SK-N-SH (cell line): ENCODE data around the gene NEUROG3. TPM values are rescaled to one million over a fixed set of nuclear protein-coding genes. Genes with fewer than 3 reads are reported as not detected.

ENCODE experiments used
- CTCF ChIA-PET: fragments of 300-600, 350-600 bp; formaldehyde crosslinking; extraction: SDS; loops from one replicate; lab custom pipeline; 2021; lab: Yijun Ruan, JAX
- POLR2A ChIA-PET: fragments of 350-600 bp; sonication (Branson Sonifier 250); formaldehyde crosslinking; extraction: SDS; loops from one replicate; lab custom pipeline; 2020; ENCODE audit warnings: antibody characterized with exemption, inconsistent platforms; lab: Yijun Ruan, JAX
- DNase-seq: peaks from one replicate; pipeline ENCODE4 v3.0.0; 2012
- H2AFZ ChIP-seq: fragments of 200-600 bp; sonication (generic); 2 replicates; pipeline ENCODE4 v1.8.1; 2016; ENCODE audit warnings: antibody characterized with exemption, mild to moderate bottlenecking, low read depth
- H3F3A ChIP-seq: fragments of 200-600 bp; sonication (generic); replicated peaks from 2 replicates; pipeline ENCODE3; 2016; ENCODE audit warnings: antibody characterized with exemption, mild to moderate bottlenecking; ENCODE audit not compliant: insufficient read depth
- H3K27ac ChIP-seq, 2 experiments: fragments of 200-500 bp in 1 of 2; fragments of 200-600 bp in 1 of 2; sonication (Bioruptor generic) in 1 of 2; sonication (generic), shearing (Covaris generic) in 1 of 2; 2 replicates each; pipeline versions ENCODE4 v1.5.1 to v1.6.1; 2014 to 2016; ENCODE audit warnings: low read depth in 2 of 2, inconsistent platforms in 1 of 2, low read length in 1 of 2, mild to moderate bottlenecking in 1 of 2, mixed read lengths in 1 of 2
- H3K27me3 ChIP-seq: fragments of 200-600 bp; sonication (generic), shearing (Covaris generic); 2 replicates; pipeline ENCODE4 v1.6.1; 2016; ENCODE audit warnings: mixed run types; ENCODE audit not compliant: insufficient read depth
- H3K36me3 ChIP-seq, 2 experiments: fragments of 200-500 bp in 1 of 2; fragments of 200-600 bp in 1 of 2; sonication (Bioruptor generic) in 1 of 2; sonication (generic) in 1 of 2; replicated peaks in 1 of 2; 2 replicates each; pipeline versions ENCODE3 to v1.5.1; 2014 to 2016; ENCODE audit warnings: low read length in 1 of 2, mild to moderate bottlenecking in 1 of 2; ENCODE audit not compliant: insufficient read depth in 2 of 2, control insufficient read depth in 1 of 2
- H3K4me1 ChIP-seq, 2 experiments: fragments of 200-500 bp in 1 of 2; fragments of 200-600 bp in 1 of 2; sonication (Bioruptor generic) in 1 of 2; sonication (generic), shearing (Covaris generic) in 1 of 2; 2 replicates each; pipeline versions ENCODE4 v1.5.1 to v1.6.1; 2014 to 2016; ENCODE audit warnings: low read depth in 1 of 2, low read length in 1 of 2, mixed run types in 1 of 2; ENCODE audit not compliant: insufficient read depth in 2 of 2, control insufficient read depth in 1 of 2
- H3K4me2 ChIP-seq: fragments of 200-600 bp; sonication (generic), shearing (Covaris generic); 2 replicates; pipeline ENCODE4 v1.6.1; 2017; ENCODE audit warnings: mixed run types
- H3K4me3 ChIP-seq, 2 experiments: fragments of 200-500 bp in 1 of 2; fragments of 200-600 bp in 1 of 2; sonication (Bioruptor generic) in 1 of 2; sonication (generic), shearing (Covaris generic) in 1 of 2; 2 replicates each; pipeline versions ENCODE4 v1.5.1 to v1.8.1; 2014 to 2016; ENCODE audit warnings: low read depth in 2 of 2, inconsistent platforms in 1 of 2, low read length in 1 of 2, mild to moderate bottlenecking in 1 of 2, mixed read lengths in 1 of 2, moderate library complexity in 1 of 2
- H3K79me2 ChIP-seq: fragments of 200-600 bp; sonication (generic); 2 replicates; pipeline ENCODE4 v1.8.1; 2017; ENCODE audit warnings: mild to moderate bottlenecking; ENCODE audit not compliant: insufficient read depth
- H3K9ac ChIP-seq: fragments of 200-600 bp; sonication (generic); 2 replicates; pipeline ENCODE4 v1.6.1; 2017; ENCODE audit warnings: mixed run types
- H3K9me2 ChIP-seq: fragments of 200-600 bp; sonication (generic); 2 replicates; pipeline ENCODE4 v1.6.1; 2017; ENCODE audit warnings: mixed run types
- H3K9me3 ChIP-seq: fragments of 200-600 bp; sonication (generic); 2 replicates; pipeline ENCODE4 v1.6.1; 2017; ENCODE audit warnings: mixed run types, mild to moderate bottlenecking, moderate library complexity
- H4K20me1 ChIP-seq: fragments of 200-600 bp; sonication (generic); 2 replicates; pipeline ENCODE4 v1.6.1; 2017; ENCODE audit warnings: mild to moderate bottlenecking, mixed run types; ENCODE audit not compliant: insufficient read depth
- CHD2 ChIP-seq: fragments of 150-350 bp; IDR thresholded peaks from 2 replicates; pipeline ENCODE4 v1.6.1; 2018; ENCODE audit warnings: low read length; ENCODE audit not compliant: partially characterized antibody
- EZH2phosphoT487 ChIP-seq: fragments of 200-600 bp; sonication (generic); IDR thresholded peaks from 2 replicates; pipeline ENCODE4 v1.6.1; 2017; ENCODE audit warnings: low read depth, mixed run types, mild to moderate bottlenecking, antibody characterized with exemption, moderate library complexity, borderline replicate concordance
- FOXM1 ChIP-seq: IDR thresholded peaks from 2 replicates; pipeline ENCODE4 v1.4.0; 2012; ENCODE audit warnings: low read depth, mild to moderate bottlenecking
- GABPA ChIP-seq: IDR thresholded peaks from 2 replicates; pipeline ENCODE4 v1.4.0; 2012; ENCODE audit warnings: low read depth, mild to moderate bottlenecking
- JUND ChIP-seq: IDR thresholded peaks from 2 replicates; pipeline ENCODE4 v1.4.0; 2012
- MXI1 ChIP-seq: IDR thresholded peaks from 2 replicates; pipeline ENCODE4 v1.6.1; 2012; ENCODE audit warnings: mild to moderate bottlenecking, low read depth, low read length, improper control_type of control experiment
- NRF1 ChIP-seq: IDR thresholded peaks from 2 replicates; pipeline ENCODE4 v1.6.1; 2012; ENCODE audit warnings: low read depth, mild to moderate bottlenecking, low read length
- PBX3 ChIP-seq: IDR thresholded peaks from 2 replicates; pipeline ENCODE4; 2012
- RCOR1 ChIP-seq: fragments of 150-350 bp; IDR thresholded peaks from 2 replicates; pipeline ENCODE4 v1.6.1; 2017; ENCODE audit warnings: antibody characterized with exemption, low read length
- RXRA ChIP-seq: IDR thresholded peaks from 2 replicates; pipeline ENCODE4 v1.4.0; 2012; ENCODE audit warnings: low read depth, mild to moderate bottlenecking, borderline replicate concordance
- SIN3A ChIP-seq: IDR thresholded peaks from 2 replicates; pipeline ENCODE4 v1.6.1; 2012; ENCODE audit warnings: low read depth, mild to moderate bottlenecking, low read length, moderate library complexity, borderline replicate concordance
- SMC3 ChIP-seq: IDR thresholded peaks from 2 replicates; pipeline ENCODE4 v1.6.1; 2012; ENCODE audit warnings: low read depth, low read length, improper control_type of control experiment
- TAF1 ChIP-seq: IDR thresholded peaks from 2 replicates; pipeline ENCODE4 v1.6.1; 2012; ENCODE audit warnings: low read depth, mild to moderate bottlenecking, low read length, moderate library complexity, borderline replicate concordance
- TCF12 ChIP-seq: IDR thresholded peaks from 2 replicates; pipeline ENCODE4 v1.4.0; 2012
- YY1 ChIP-seq: IDR thresholded peaks from 2 replicates; pipeline ENCODE4 v1.4.0; 2012; ENCODE audit warnings: low read depth, mild to moderate bottlenecking
- WGBS: methylation state at CpG from one replicate; pipeline ENCODE4 v1.1.6; 2017; ENCODE audit warnings: low lambda C conversion rate; 5-methylcytosine and 5-hydroxymethylcytosine counted together
- polyA plus RNA-seq, 3 experiments: library from polyadenylated mRNA; depleted of rRNA; stranded (reverse); fragments of >200 nt; gene quantifications; 2 replicates each; pipeline ENCODE4 v1.2.3, GENCODE V29; 2012
- TF ChIP-seq, protein P1 (sequence below): IDR thresholded peaks from 2 replicates; pipeline ENCODE4 v1.4.0; 2012; ENCODE audit warnings: low read depth
- TF ChIP-seq, protein P2 (sequence below): fragments of 150-350 bp; IDR thresholded peaks from 2 replicates; pipeline ENCODE4 v1.6.1; 2017; ENCODE audit warnings: antibody characterized with exemption, low read length, low read depth, borderline replicate concordance
- TF ChIP-seq, protein P3 (sequence below): fragments of 200-600 bp; sonication (generic); IDR thresholded peaks from 2 replicates; pipeline ENCODE4 v1.6.1; 2017; ENCODE audit warnings: antibody characterized with exemption, mild to moderate bottlenecking, moderate library complexity

Gene NEUROG3
- polyA plus RNA-seq, 1 of the 3 experiments (the other 2 are of a cell fraction): not detected

- H4K20me1 ChIP-seq: no peaks in the 10 kb centered on the region
- ChIA-PET POLR2A (no interaction called here), CTCF (interaction anchor here (1.8 kb wide), 2 partner anchors 18 to 105 kb away, joined by 5 to 7 read pairs; no protein-coding TSS in a partner anchor)
- H3K9me2 ChIP-seq: no peaks in the 10 kb centered on the region
- no peaks in the 10 kb centered on the region for H3K79me2 ChIP-seq
- H3K9ac ChIP-seq: no peak overlapping the region
- DNase-seq: no peak
- no peaks in the 10 kb centered on the region for H3F3A ChIP-seq
- WGBS: 11% methylated on average over 3 of the region's 5 CpGs
- no peak overlapping the region for H3K4me3 ChIP-seq
- H3K4me1 ChIP-seq: no peaks in the 10 kb centered on the region
- no peaks in the 10 kb centered on the region for H3K9me3 ChIP-seq
- H3K27me3 ChIP-seq: peaks cover 23% of the 10 kb centered on the region; the same call in 1 of the 2 replicates
- TF ChIP-seq RCOR1 (no peak), PBX3 (no peak), GABPA (no peak), SMC3 (no peak), SIN3A (no peak), TCF12 (no peak), NRF1 (no peak), EZH2phosphoT487 (no peak), JUND (no peak), MXI1 (no peak), RXRA (no peak), YY1 (no peak)
- TF ChIP-seq, protein P1, sequence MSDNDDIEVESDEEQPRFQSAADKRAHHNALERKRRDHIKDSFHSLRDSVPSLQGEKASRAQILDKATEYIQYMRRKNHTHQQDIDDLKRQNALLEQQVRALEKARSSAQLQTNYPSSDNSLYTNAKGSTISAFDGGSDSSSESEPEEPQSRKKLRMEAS: no peak
- TF ChIP-seq, protein P2, sequence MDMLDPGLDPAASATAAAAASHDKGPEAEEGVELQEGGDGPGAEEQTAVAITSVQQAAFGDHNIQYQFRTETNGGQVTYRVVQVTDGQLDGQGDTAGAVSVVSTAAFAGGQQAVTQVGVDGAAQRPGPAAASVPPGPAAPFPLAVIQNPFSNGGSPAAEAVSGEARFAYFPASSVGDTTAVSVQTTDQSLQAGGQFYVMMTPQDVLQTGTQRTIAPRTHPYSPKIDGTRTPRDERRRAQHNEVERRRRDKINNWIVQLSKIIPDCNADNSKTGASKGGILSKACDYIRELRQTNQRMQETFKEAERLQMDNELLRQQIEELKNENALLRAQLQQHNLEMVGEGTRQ: no peak
- no peak overlapping the region for H3K27ac ChIP-seq
- H3K36me3 ChIP-seq: no peaks in the 10 kb centered on the region
- no peak overlapping the region for H3K4me2 ChIP-seq
- no peak overlapping the region for H2AFZ ChIP-seq
Measured at GRCh38 chr10:69620625-69621024, 47.4 kb upstream of the NEUROG3 start.

DNA sequence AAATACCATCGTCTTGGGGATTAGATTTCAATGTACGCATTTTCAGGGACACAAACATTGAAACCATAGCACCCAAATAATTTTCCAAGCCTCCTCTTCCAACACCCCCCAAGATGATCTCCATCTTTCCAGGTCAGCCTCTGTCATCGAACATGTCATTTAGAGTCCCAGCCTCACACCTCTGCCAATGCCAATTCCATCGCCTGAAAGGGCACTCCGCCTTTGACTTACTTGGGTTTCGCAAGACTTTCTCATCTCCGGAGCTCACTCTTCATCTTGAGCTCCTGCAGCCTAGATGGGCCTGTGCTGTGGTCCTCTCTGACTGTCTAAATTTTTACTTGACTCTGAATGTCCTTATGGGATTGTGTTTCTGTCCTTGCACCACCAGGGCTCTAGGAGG is 46.4 kb upstream of the NEUROG3 start:
- no peaks in the 10 kb centered on the region for H3K9me3 ChIP-seq
- H3K4me3 ChIP-seq: no peak overlapping the region
- H3K27me3 ChIP-seq: peaks cover 23% of the 10 kb centered on the region; the same call in 1 of the 2 replicates
- H3K27ac ChIP-seq: no peak overlapping the region
- no peak for DNase-seq
- no peak overlapping the region for H3K4me2 ChIP-seq
- CTCF ChIA-PET: interaction anchor here (0.9 to 1.8 kb wide), 4 partner anchors 10 to 124 kb away, joined by 3 to 11 read pairs (median 6); no protein-coding TSS in a partner anchor
- H3K4me1 ChIP-seq: no peaks in the 10 kb centered on the region
- H3K9ac ChIP-seq: no peak overlapping the region
- no peaks in the 10 kb centered on the region for H3F3A ChIP-seq
- WGBS: 67% methylated on average over 7 of the region's 7 CpGs
- H3K36me3 ChIP-seq: no peaks in the 10 kb centered on the region
- H4K20me1 ChIP-seq: no peaks in the 10 kb centered on the region
- no peaks in the 10 kb centered on the region for H3K9me2 ChIP-seq
- H3K79me2 ChIP-seq: no peaks in the 10 kb centered on the region
- H2AFZ ChIP-seq: no peak overlapping the region
- POLR2A ChIA-PET: no interaction called here
- TF ChIP-seq, protein P3, sequence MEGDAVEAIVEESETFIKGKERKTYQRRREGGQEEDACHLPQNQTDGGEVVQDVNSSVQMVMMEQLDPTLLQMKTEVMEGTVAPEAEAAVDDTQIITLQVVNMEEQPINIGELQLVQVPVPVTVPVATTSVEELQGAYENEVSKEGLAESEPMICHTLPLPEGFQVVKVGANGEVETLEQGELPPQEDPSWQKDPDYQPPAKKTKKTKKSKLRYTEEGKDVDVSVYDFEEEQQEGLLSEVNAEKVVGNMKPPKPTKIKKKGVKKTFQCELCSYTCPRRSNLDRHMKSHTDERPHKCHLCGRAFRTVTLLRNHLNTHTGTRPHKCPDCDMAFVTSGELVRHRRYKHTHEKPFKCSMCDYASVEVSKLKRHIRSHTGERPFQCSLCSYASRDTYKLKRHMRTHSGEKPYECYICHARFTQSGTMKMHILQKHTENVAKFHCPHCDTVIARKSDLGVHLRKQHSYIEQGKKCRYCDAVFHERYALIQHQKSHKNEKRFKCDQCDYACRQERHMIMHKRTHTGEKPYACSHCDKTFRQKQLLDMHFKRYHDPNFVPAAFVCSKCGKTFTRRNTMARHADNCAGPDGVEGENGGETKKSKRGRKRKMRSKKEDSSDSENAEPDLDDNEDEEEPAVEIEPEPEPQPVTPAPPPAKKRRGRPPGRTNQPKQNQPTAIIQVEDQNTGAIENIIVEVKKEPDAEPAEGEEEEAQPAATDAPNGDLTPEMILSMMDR: no peak
- no peak for TF ChIP-seq FOXM1
- no peak for TF ChIP-seq PBX3
- no peak for TF ChIP-seq NRF1
- no peak for TF ChIP-seq TAF1
- no peak for TF ChIP-seq CHD2
